Transverse colon (tissue), 3 donors: ENCODE measurements around the gene TRABD2B.

Experiments
- POLR2A ChIP-seq: fragments of 450-650 bp; IDR thresholded peaks from one replicate; pipeline ENCODE4 v1.6.1; 2016; ENCODE audit warnings: antibody characterized with exemption, mild to moderate bottlenecking, moderate library complexity
- TF ChIP-seq, protein P1 (sequence below), 5 experiments: fragments of 200-600 bp in 3 of 5; fragments of 450-650 bp in 2 of 5; sonication (generic) in 3 of 5; IDR thresholded peaks; 1 replicate in 2 of 5; 2 replicates in 3 of 5; pipeline ENCODE4 v1.5.1; 2016 to 2017; ENCODE audit warnings: antibody characterized with exemption in 5 of 5, inconsistent platforms in 3 of 5, mild to moderate bottlenecking in 2 of 5, moderate library complexity in 1 of 5

DNA sequence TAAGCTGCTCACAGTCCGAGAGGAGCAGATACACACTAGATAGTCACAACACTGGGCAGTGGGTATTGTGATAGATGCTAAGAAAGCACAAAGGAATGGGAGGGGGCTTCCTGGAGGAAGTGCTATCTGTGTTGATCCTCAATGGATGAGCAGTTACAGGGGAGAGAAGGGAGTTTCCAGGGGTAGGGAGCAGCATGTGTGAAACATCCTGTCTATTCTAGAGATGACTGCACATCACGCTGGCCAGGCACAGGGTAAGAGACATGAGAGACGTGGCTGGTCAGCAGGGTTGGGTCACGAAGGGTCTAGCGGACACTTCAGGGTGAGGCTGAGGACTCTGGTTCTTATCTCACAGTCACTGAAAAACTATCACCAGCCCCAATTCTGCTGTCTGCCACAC lies 235.2 kb downstream of the TRABD2B start:
- TF ChIP-seq POLR2A: no peak
- TF ChIP-seq, protein P1, sequence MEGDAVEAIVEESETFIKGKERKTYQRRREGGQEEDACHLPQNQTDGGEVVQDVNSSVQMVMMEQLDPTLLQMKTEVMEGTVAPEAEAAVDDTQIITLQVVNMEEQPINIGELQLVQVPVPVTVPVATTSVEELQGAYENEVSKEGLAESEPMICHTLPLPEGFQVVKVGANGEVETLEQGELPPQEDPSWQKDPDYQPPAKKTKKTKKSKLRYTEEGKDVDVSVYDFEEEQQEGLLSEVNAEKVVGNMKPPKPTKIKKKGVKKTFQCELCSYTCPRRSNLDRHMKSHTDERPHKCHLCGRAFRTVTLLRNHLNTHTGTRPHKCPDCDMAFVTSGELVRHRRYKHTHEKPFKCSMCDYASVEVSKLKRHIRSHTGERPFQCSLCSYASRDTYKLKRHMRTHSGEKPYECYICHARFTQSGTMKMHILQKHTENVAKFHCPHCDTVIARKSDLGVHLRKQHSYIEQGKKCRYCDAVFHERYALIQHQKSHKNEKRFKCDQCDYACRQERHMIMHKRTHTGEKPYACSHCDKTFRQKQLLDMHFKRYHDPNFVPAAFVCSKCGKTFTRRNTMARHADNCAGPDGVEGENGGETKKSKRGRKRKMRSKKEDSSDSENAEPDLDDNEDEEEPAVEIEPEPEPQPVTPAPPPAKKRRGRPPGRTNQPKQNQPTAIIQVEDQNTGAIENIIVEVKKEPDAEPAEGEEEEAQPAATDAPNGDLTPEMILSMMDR (IDR thresholded peaks at IDR 0.05): no peak
